Lung (tissue), 12 donors: Measurements from ENCODE around the gene ZSCAN10. TPM values are rescaled to one million over a fixed set of nuclear protein-coding genes. Genes with fewer than 3 reads are reported as not detected.

ENCODE experiments used
- ATAC-seq: fragments of 200-7000 bp; cut with Tn5 transposase; one replicate; pipeline ENCODE4 v1.9.1; 2020; ENCODE audit warnings: moderate number of reproducible peaks; ENCODE audit not compliant: insufficient read depth, low FRiP score
- DNase-seq, 3 donors: peaks; one replicate each; pipeline ENCODE4 v3.0.0-alpha.2; 2013 to 2017
- H3K27ac ChIP-seq, 2 donors: one replicate each; pipeline ENCODE4 v1.5.1; 2013; ENCODE audit warnings: mild to moderate bottlenecking in 2 of 2, moderate library complexity in 2 of 2, control low read depth in 1 of 2, inconsistent platforms in 1 of 2, low read depth in 1 of 2, low read length in 1 of 2
- H3K27me3 ChIP-seq, 3 donors: one replicate each; pipeline ENCODE4 v1.5.1; 2013; ENCODE audit warnings: low read length in 2 of 3; ENCODE audit not compliant: control insufficient read depth in 3 of 3, insufficient read depth in 3 of 3
- H3K36me3 ChIP-seq, 4 donors: one replicate each; pipeline ENCODE4 v1.5.1; 2013; ENCODE audit warnings: low read length in 4 of 4, mild to moderate bottlenecking in 1 of 4, moderate library complexity in 1 of 4; ENCODE audit not compliant: control insufficient read depth in 4 of 4, insufficient read depth in 4 of 4
- H3K4me1 ChIP-seq, 5 donors: one replicate each; pipeline ENCODE4 v1.5.1; 2013; ENCODE audit warnings: low read length in 5 of 5, mild to moderate bottlenecking in 2 of 5, moderate library complexity in 1 of 5; ENCODE audit not compliant: control insufficient read depth in 5 of 5, insufficient read depth in 5 of 5
- H3K4me3 ChIP-seq: one replicate; pipeline ENCODE4 v1.5.1; 2013; ENCODE audit warnings: mild to moderate bottlenecking, control low read depth, moderate library complexity
- H3K9ac ChIP-seq, 2 donors: one replicate each; pipeline ENCODE4 v1.5.1; 2013; ENCODE audit warnings: low read length in 2 of 2, control low read depth in 1 of 2; ENCODE audit not compliant: insufficient read depth in 1 of 2
- H3K9me3 ChIP-seq, 4 donors: one replicate each; pipeline ENCODE4 v1.5.1; 2013; ENCODE audit warnings: low read length in 3 of 4, mild to moderate bottlenecking in 1 of 4, moderate library complexity in 1 of 4; ENCODE audit not compliant: control insufficient read depth in 4 of 4, insufficient read depth in 3 of 4
- WGBS, 2 donors: extraction: QIAGEN DNeasy Blood & Tissue Kit; methylation state at CpG; one replicate each; pipeline ENCODE4 v1.1.7; 2013; 5-methylcytosine and 5-hydroxymethylcytosine counted together
- polyA plus RNA-seq, 2 donors: library from polyadenylated mRNA; stranded (reverse); fragments of 200-250 nt; gene quantifications; one replicate each; pipeline ENCODE4 v1.2.1, GENCODE V29; 2013
- total RNA-seq, 2 donors: library from RNA; depleted of rRNA in 1 of 2; stranded (reverse); fragments of >200 nt in 1 of 2; gene quantifications; one replicate each; pipeline ENCODE4 v1.2.1, GENCODE V29; 2014 to 2021
- TF ChIP-seq, protein P1 (sequence below): IDR thresholded peaks from 2 replicates; pipeline ENCODE4 v1.5.1; 2012; ENCODE audit warnings: mild to moderate bottlenecking; ENCODE audit errors: control extremely low read depth, extremely low read depth
- donor health status: control.
- donor health status: control.
- donor health status: Bipolar disorder and iron deficiency.
- donor health status: healthy.
- donor health status: DM: yes; HTN: yes; CAD: no.

The ZSCAN10 gene
- total and polyA plus RNA-seq, 4 donors = 0.02 to 0.21 TPM; not detected in 2

DNA sequence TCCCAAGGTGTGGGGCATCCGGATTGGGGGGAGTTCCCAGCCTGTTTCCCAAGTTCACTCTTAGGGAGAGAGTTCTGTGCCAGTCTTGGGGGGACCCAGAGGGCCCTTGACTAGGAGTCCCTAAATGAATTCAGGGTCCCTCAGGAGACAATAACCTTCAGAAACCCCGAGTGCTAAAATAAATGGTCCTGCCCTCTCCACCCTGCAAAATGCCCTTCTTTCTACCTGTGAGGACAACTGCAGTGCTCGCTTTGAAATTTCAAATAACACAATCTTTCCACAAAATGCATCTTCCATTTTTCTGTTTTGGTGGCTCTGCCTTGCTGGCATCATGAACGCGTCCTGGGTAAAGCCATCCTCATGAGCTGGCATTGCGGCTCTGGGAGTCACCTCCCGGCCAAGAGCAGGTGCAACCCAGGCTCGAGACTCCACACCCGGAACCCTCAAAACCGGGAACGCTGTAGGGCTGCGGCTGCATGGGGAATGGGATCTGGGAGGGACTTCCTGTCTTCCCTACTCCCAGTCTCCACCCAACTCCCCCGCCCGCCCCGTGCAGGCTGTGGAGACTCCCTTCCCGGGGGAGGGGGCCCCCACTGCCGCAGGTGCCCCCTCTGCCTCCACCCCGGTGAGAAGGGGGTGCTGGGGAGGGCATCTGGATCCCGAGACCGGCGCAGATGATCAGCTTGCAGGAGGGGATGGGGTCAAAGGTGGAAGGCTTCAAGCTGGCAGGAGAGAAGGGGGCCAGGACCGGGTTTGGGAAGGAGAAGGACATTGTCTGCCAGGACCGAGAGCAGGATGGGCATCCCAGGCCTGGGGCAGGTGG is 13.2 kb upstream of the ZSCAN10 start, which contains the start of gene ZNF205:
TSS of gene ZNF205 (plus strand) at position 529 of the 823 bp plus-strand sequence. CDS start 845 bp downstream, outside the sequence.
- peak within 1 kb of the TSS; percentile 82 for H3K4me3 ChIP-seq
- H3K27me3 ChIP-seq = no peaks in the 10 kb centered on the region
- peaks cover 0 to 10% (median 7%) of the 10 kb centered on the region in 4 donors for H3K36me3 ChIP-seq
- H3K4me1 ChIP-seq = peaks cover 5 to 19% (median 9%) of the 10 kb centered on the region in 5 donors
- peak; percentile 93 for ATAC-seq
- WGBS, 2 donors = 16 to 23% methylated on average over 23 of the region's 23 CpGs
- TF ChIP-seq, protein P1, sequence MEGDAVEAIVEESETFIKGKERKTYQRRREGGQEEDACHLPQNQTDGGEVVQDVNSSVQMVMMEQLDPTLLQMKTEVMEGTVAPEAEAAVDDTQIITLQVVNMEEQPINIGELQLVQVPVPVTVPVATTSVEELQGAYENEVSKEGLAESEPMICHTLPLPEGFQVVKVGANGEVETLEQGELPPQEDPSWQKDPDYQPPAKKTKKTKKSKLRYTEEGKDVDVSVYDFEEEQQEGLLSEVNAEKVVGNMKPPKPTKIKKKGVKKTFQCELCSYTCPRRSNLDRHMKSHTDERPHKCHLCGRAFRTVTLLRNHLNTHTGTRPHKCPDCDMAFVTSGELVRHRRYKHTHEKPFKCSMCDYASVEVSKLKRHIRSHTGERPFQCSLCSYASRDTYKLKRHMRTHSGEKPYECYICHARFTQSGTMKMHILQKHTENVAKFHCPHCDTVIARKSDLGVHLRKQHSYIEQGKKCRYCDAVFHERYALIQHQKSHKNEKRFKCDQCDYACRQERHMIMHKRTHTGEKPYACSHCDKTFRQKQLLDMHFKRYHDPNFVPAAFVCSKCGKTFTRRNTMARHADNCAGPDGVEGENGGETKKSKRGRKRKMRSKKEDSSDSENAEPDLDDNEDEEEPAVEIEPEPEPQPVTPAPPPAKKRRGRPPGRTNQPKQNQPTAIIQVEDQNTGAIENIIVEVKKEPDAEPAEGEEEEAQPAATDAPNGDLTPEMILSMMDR = no peak
- peak within 1 kb of the TSS; percentile 69 for H3K9ac ChIP-seq
- H3K9me3 ChIP-seq = no peaks in the 10 kb centered on the region
- peak within 1 kb of the TSS; percentile 71 to 77 for H3K27ac ChIP-seq
- peak; percentile 72 to 86 (median 77) for DNase-seq

DNA sequence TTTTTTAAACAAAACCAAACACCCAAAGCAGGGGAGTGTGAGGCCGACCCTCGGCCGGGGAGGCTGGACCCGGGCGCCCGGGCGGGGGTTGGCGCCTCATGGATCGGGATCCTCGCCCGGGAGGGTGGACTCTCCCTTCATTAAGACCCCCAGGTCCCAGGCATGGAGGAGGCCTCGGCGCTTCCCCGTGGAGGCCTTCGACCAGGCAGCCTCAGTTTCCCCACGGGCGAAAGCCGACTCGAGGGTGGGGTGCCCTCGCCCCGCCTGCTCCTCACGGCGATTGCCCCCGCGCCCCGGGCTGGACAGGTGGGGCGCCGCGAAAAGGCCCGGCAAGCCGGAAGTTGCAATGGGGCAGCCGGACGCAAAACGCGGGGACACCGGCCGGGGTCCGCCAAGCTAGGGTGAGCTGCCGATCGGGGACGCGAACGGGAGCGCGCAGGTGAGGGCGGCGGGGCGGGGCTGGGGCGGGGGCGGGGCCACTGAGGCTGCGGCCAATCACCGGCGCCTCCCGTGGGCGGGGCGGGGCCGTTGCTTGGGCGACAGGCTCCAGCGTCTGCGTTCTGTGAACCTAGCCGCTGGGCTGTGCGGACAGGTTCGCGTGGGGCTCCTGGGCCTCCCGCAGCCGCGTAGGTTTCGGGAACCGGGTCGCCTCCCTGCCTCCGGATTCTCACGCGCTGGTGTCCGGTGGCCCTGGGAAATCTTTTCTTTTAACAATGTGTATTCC is 7.3 kb upstream of the ZSCAN10 start:
- DNase-seq (peak; percentile 90 to 95 (median 93)), ATAC-seq (peak; percentile 95)
- no peaks in the 10 kb centered on the region for H3K9me3 ChIP-seq
- H3K27me3 ChIP-seq = peaks cover 0 to under 1% (median 0%) of the 10 kb centered on the region in 3 donors
- H3K9ac ChIP-seq = peak overlapping the region; percentile 49 to 63
- peak overlapping the region; percentile 90 to 96 for H3K27ac ChIP-seq
- H3K4me1 ChIP-seq = peaks cover 0 to 7% (median 0%) of the 10 kb centered on the region in 5 donors
- TF ChIP-seq, protein P1 = no peak
- no peaks in the 10 kb centered on the region for H3K36me3 ChIP-seq
- peak overlapping the region; percentile 65 for H3K4me3 ChIP-seq
- WGBS, 2 donors = 0 to 1% methylated on average over 55 to 74 of the region's 74 CpGs

DNA sequence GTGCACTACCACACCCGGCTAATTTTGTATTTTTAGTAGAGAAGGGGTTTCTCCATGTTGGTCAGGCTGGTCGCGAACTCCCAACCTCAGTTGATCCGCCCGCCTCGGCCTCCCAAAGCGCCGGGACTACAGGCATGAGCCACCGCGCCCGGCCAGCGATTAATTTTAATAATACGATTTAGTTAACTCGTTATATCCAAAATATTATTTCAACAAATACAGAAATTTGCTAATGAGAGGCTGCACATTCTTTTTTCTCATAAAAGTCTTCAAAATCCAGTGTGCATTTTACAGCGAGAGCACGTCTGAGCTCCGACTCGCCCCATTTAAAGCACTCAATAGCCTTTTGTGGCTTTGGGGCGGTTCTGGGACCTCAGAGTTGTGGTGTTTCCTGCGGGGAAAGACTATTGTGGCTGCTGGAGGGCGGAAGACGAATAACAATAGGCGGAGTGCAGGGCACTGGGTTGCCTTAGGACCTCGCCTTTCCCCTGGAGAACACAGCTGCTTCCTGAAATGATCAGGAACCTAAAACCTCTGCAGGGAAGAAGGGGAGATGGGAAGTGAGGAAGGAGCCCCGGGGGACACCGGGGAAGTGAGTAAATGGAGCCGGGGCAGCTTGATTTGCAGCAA is 2.9 kb upstream of the ZSCAN10 start:
- Histone ChIP-seq H3K9me3 (no peaks in the 10 kb centered on the region), H3K27ac (peak overlapping the region; percentile 32 to 62), H3K4me1 (peaks cover 0 to 11% (median 4%) of the 10 kb centered on the region in 5 donors), H3K9ac (no peak overlapping the region), H3K36me3 (no peaks in the 10 kb centered on the region), H3K27me3 (peaks cover 0 to 23% (median 15%) of the 10 kb centered on the region in 3 donors), H3K4me3 (no peak overlapping the region)
- TF ChIP-seq, protein P1 = no peak
- peak in 2 of 3 donors; percentile 24 to 56 for DNase-seq
- WGBS, 2 donors = 25 to 36% methylated on average over 27 of the region's 27 CpGs
- no peak for ATAC-seq
